ENCODE results near the gene IQCN. TPM values are rescaled to one million over a fixed set of nuclear protein-coding genes. Genes with fewer than 3 reads are reported as not detected.

IQCN gene
- total RNA-seq, 4 donors from 2014 or later, result 5.7 to 17.0 (median 8.9) TPM

DNA sequence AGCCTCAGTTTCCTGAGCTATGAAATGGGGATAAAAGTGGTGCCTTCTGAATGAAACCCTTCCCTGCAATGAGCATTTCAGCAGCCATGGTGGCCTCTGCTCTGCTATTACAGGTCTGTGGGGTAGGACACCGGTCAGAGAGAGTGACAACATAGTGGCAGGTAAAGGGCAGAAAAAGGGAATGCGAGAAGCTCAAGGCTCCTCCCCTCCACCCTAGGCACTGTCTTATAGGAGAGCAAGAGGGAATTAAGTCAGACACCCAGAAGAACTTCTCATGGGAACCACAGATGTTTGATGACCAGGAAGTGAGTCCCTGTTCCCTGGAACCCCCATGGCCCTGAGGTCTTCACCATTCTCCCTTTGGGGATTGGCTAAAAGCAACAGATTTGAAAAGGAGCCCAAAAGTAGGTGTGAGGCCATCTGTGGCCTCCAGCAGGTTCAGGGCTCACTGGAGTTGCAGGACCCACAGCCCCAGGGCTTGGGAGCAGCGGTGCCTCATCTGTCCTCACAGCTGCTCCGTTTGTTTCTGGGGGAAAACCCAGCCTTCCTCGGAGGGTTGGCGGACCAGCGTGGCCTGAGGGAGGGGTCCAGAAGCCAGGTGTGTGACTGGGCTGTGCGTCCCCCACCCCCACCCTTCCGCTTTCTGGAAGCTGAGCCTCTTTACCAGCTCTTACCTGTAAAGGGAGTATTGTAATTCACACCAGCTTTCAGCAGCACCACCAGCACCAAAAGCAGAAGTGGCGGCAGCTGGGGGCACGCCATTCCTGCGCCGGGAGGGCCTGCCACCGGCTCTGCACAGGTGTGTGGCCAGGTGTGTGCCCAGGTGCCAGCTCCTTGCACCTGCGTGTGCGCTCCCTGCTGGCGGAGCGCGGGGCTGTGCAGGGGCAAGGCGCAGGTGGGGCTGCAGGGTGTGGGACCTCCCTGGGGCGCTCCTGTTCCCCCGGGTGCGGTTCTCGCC, 19.4 kb downstream of the IQCN start:
- DNase-seq, result peak; percentile 38 to 40
- no peaks in the 10 kb centered on the region for H3K9me3 ChIP-seq
- no peaks in the 10 kb centered on the region for H3K36me3 ChIP-seq
- peaks cover 12 to 25% of the 10 kb centered on the region in 2 donors for H3K4me1 ChIP-seq
- H3K27me3 ChIP-seq, result no peaks in the 10 kb centered on the region
- no peak overlapping the region for H3K4me3 ChIP-seq (replicated peaks in 1 of 3)
- no peak for TF ChIP-seq POLR2A (IDR thresholded peaks at IDR 0.05)
- TF ChIP-seq, protein P1, sequence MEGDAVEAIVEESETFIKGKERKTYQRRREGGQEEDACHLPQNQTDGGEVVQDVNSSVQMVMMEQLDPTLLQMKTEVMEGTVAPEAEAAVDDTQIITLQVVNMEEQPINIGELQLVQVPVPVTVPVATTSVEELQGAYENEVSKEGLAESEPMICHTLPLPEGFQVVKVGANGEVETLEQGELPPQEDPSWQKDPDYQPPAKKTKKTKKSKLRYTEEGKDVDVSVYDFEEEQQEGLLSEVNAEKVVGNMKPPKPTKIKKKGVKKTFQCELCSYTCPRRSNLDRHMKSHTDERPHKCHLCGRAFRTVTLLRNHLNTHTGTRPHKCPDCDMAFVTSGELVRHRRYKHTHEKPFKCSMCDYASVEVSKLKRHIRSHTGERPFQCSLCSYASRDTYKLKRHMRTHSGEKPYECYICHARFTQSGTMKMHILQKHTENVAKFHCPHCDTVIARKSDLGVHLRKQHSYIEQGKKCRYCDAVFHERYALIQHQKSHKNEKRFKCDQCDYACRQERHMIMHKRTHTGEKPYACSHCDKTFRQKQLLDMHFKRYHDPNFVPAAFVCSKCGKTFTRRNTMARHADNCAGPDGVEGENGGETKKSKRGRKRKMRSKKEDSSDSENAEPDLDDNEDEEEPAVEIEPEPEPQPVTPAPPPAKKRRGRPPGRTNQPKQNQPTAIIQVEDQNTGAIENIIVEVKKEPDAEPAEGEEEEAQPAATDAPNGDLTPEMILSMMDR (IDR thresholded peaks at IDR 0.05), result peak in 4 of 6 experiments; percentile 16 to 47 (median 32)
- 25 to 36% methylated on average over 9 to 11 of the region's 24 CpGs for WGBS, 2 donors
- H3K27ac ChIP-seq, result peak overlapping the region in 2 of 3 donors; percentile 3 to 38
- intact Hi-C loops (cut with DNase I), result loop anchor here (5.0 to 10.0 kb wide), 3 partner anchors 43 to 160 kb away; partner anchors contain the start of gene SSBP4

DNA sequence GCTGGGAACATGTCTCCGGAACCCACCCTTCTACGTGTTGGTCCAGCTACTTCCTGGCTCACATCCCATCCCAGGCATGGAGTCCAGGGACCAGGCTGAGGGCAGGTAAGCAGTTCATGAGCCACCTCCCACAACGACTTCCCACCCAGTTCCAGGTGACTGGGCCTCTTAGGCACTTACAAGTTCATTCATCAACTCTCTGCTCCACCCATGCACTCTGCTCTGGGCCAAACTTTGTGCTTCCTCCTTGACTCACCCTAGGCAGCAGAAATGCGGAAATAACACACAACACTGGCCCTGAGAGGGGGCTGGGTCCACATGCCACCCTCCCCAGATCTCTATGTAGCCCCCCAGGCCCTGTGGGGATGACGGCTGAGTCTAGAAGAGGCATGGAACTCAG, 20.5 kb downstream of the IQCN start:
- Histone ChIP-seq H3K27me3 (no peaks in the 10 kb centered on the region), H3K4me1 (peaks cover 12 to 25% of the 10 kb centered on the region in 2 donors), H3K36me3 (no peaks in the 10 kb centered on the region), H3K9me3 (no peaks in the 10 kb centered on the region), H3K4me3 (replicated peaks in 1 of 3) (no peak overlapping the region), H3K27ac (peak overlapping the region in 2 of 3 donors; percentile 38 to 63)
- DNase-seq, result peak; percentile 87 to 92
- intact Hi-C loops (cut with DNase I), result loop anchor here (5.0 to 10.0 kb wide), 3 partner anchors 41 to 161 kb away; partner anchors contain the start of gene SSBP4
- no peak for TF ChIP-seq POLR2A (IDR thresholded peaks at IDR 0.05)
- TF ChIP-seq, protein P1 (IDR thresholded peaks at IDR 0.05), result no peak
- WGBS, 2 donors, result 15 to 24% methylated on average over 3 to 5 of the region's 5 CpGs

DNA sequence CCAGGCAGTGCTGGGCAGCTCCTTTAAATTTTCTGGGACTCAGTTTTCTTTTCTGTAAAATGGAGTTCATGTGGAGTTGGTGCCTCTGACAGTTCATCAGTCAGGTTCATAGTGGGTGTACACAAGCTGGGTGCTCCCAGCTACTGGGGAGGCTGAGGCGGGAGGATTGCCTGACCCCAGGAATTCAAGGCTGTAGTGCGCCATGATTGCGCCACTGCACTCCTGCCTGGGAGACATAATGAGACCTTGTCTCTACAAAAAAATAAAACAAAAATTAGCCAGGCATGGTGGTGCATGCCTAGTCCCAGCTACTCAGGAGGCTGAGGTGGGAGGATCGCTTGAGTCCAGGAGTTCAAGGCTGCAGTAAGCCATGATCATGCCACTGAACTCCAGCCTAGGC, 21.1 kb downstream of the IQCN start:
- WGBS, 2 donors, result 83 to 92% methylated on average over 4 of the region's 4 CpGs
- DNase-seq, result no peak
- Histone ChIP-seq H3K4me3 (replicated peaks in 1 of 3) (no peak overlapping the region), H3K9me3 (no peaks in the 10 kb centered on the region), H3K27me3 (no peaks in the 10 kb centered on the region), H3K36me3 (no peaks in the 10 kb centered on the region), H3K27ac (peak overlapping the region in 1 of 3 donors; percentile 2), H3K4me1 (peaks cover 17 to 31% of the 10 kb centered on the region in 2 donors)
- intact Hi-C loops (cut with DNase I), result loop anchor here (5.0 to 10.0 kb wide), 3 partner anchors 41 to 162 kb away; partner anchors contain the start of gene SSBP4
- no peak for TF ChIP-seq POLR2A (IDR thresholded peaks at IDR 0.05)
- TF ChIP-seq, protein P1 (IDR thresholded peaks at IDR 0.05), result no peak

DNA sequence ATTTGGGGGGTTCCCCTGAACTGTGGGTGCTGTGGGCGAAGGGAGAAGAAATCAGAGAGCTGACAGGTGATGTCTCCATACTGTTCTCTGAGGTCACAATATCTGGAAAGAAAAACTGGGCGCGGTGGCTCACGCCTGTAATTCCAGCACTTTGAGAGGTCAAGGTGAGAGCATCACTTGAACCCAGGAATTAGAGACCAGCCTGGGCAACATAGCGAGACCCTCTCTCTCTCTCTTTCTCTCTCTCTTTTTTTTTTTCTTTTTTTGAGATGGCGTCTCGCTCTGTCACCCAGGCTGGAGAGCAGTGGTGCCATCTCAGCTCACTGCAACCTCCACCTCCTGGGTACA, 21.9 kb downstream of the IQCN start:
- Histone ChIP-seq H3K9me3 (no peaks in the 10 kb centered on the region), H3K4me1 (peaks cover 21 to 39% of the 10 kb centered on the region in 2 donors), H3K27me3 (no peaks in the 10 kb centered on the region), H3K27ac (no peak overlapping the region), H3K4me3 (replicated peaks in 1 of 3) (no peak overlapping the region), H3K36me3 (no peaks in the 10 kb centered on the region)
- WGBS, 2 donors, result 75 to 76% methylated on average over 7 of the region's 7 CpGs
- no peak for TF ChIP-seq POLR2A (IDR thresholded peaks at IDR 0.05)
- TF ChIP-seq, protein P1 (IDR thresholded peaks at IDR 0.05), result no peak
- no peak for DNase-seq
- intact Hi-C loops (cut with DNase I), result loop anchor here (5.0 to 10.0 kb wide), 3 partner anchors 40 to 162 kb away; partner anchors contain the start of gene SSBP4

Data from thyroid gland (tissue), 4 donors.